ENCODE results near the gene PARD3B.

The PARD3B gene

GRCh38 chr2:204718607-204719006, 173.3 kb downstream of the PARD3B start:
- DNase-seq: no peak

- no peak for DNase-seq
These were observed 175.6 kb downstream of the PARD3B start for GRCh38 chr2:204720874-204721273.

DNA sequence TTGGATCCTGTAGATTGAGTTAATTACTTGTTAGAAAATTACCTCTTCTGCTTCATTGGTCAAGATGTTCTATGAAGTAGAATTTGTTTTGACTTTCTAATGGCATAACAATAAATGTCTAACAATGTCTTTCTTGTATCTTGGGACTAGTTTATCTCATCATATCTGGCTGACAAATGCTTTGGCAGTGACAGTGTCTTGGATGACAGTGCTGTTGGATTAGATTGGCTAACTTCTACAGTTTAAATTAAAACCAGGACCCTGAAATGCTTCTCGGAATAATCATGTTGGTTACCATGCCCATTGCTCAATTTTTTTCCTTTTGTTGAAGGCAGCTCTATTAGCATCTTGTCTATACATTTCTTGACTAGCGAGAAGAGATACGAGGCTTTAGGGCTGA, 176.9 kb downstream of the PARD3B start:
- DNase-seq: no peak

GRCh38 chr2:204722691-204723090, 177.4 kb downstream of the PARD3B start:
- DNase-seq: no peak

DNA sequence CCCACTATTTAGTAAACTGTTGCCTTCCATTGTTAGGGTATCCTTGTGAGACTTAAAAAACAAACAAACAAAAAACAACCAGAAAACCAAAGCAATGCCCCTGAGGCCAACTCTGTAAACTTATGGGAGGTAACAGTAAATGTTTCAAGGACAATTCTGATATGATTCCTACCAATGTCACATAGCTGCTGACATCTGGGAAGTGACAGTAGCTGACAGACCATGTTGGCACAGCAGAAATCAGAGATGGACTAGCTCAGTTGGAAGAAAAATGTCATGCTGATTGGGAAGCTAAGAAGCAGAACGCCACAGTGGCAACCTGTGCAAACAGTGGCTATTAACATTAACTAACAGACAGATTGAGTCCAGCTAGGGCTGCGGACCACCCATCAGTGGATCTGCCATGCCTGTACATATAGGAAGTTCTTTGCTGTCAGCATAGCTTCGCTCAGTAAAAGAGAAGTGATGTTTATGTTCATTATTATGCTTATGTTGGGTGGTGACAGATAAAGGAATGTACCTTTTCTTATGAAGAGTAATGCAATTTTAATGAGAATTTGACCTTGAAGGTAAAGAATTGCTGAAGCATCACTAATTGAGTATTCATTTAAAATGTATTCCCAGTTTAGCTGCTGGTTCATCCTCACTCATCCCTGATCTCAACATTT, 180.6 kb downstream of the PARD3B start:
- DNase-seq: no peak

GRCh38 chr2:204726831-204727230, 181.6 kb downstream of the PARD3B start:
- DNase-seq: no peak

GRCh38 chr2:204727368-204727767, 182.1 kb downstream of the PARD3B start:
- DNase-seq: no peak

GRCh38 chr2:204730603-204731002, 185.3 kb downstream of the PARD3B start:
- no peak for DNase-seq

GRCh38 chr2:204732019-204732418, 186.7 kb downstream of the PARD3B start:
- no peak for DNase-seq

- DNase-seq: no peak
These were observed 192.0 kb downstream of the PARD3B start for GRCh38 chr2:204737296-204737695.

DNA sequence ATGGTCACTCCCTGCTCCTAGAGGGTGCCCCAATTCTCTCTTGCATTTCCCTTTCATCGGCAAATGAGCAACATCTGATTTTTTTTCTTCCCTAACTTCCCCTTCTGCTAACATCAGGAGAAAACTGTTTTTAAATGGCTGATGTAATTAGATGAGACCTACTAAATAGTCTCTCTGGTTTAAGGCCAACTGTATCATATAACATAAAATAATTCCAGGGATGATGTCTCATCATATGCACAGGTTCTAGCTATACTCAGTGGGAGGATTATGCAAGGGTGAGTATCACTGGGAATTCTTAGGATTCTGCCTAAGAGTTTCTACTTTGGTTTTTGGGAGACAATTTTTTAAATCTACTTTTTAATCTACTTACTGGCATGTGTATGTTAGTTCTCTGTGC, 193.4 kb downstream of the PARD3B start:
- no peak for DNase-seq

DNA sequence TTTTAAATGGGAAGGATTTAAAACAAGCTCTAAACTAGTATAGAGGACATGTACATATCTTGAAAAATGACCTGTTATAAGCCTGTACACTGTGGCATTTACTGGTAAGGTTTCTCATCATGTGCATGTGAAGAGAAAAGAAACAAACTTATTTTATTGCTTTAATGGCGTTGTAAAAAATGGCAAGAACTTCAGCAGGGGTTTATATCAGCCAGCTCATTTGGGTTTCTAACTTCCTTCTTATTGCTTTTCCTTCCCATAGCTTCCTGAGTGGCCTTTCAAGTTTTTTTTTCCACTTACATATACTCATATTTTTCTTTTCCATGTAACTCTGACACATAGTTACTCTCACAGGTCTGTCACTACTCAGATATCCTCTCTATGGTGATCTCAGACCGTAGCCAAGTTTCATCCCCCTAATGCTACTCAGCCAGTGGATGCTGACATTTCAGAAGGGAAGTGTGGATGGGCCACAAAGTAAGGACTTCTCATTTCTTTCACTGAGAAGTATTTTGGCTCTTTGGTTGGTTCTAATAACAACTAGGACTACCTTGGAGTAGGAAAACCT, 198.2 kb downstream of the PARD3B start:
- no peak for DNase-seq

DNA sequence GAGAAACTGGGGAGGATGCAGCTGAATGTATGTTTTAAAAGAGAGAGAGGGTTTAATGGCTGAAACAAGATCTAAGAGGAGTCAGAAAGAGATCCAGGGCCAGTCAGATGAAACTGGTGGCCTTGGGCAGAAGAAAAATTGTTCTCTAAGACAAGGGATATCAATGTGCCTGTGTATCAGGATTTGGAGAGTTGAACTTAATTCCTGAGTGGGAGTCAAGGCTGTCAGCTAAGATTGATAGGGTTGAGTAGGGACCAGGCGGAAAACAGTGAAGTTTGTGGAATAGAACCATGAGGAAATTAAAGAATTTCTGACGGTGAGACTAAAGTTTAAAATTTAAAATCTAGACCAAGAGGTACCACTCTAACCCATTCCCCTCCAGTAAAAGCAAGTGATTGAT, 199.2 kb downstream of the PARD3B start:
- DNase-seq: no peak

GRCh38 chr2:204748286-204748685, 203.0 kb downstream of the PARD3B start:
- no peak for DNase-seq

DNA sequence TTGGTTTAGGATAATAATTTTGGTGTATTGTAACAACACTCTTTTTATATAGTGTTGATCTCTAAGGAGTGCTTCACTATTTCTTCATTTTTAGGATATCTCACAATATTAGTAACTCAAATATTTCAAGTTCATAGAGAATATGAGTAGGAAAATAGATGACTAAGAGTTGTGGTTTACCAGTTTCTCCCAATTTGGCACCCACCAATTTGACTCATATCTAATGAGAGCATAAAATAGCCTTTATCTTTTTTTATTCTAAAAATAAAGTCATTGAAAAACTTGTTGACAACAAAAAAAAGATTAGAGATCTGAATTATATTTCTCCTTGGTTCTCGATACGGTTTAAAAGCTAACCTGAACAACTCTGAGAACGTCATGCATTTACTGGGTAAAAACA, 204.0 kb downstream of the PARD3B start:
- DNase-seq: no peak

DNA sequence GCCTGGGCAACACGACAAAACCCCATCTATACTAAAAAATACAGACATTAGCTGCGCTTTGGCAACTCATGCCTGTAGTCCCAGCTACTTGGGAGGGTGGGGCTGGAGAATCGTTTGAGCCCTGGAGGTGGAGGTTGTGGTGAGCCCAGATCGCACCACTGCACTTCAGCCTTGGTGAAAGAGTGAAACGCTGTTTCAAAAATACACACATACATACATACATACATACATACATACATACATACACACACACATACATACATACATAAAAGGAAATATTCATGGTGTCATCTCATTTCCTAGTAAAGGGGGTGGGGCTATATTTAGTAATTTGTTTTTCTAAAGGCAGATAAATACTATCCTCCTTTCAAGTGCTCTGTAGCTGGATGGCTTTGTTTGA, 205.1 kb downstream of the PARD3B start:
- DNase-seq: no peak

- no peak for DNase-seq
These were observed 206.2 kb downstream of the PARD3B start for GRCh38 chr2:204751472-204751871.

DNA sequence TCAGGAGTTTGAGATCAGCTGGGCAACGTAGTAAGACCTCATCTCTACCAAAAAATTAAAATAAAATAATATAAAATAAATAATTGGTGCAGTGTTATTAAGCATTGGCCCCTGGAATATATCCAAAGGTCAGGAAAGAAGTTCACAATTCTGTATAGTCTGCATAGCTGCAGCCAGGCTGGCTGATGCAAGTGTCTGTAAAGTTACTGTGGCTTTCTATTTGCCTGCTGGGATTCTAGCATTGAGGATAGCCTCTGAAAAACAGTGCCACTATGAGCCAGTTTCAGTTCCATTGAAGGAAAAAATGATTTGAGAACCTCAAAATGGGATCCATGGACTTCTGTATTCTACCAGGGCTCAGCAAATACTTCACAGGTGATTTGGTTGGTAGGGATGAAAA, 208.6 kb downstream of the PARD3B start:
- DNase-seq: no peak

DNA sequence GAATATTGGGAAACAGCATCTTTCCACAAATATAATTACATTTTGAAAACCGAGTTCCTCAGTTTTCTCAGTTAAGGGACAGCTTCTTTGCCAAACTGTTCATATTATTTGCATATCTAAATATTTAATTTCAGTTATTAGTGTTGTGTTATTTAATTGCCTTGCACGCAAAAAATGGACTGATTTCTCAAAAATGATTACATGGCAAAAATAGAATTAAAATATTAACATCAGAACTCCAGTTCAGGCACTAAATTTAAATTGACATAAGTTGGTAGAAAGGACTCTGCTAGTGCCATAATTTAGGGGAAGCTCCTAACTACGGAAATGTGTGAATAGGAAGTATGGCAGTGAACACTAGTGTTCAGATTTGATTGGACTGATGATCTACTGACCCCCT, 209.6 kb downstream of the PARD3B start:
- DNase-seq: no peak

- DNase-seq: no peak
These were observed 218.9 kb downstream of the PARD3B start for GRCh38 chr2:204763974-204764703.

DNA sequence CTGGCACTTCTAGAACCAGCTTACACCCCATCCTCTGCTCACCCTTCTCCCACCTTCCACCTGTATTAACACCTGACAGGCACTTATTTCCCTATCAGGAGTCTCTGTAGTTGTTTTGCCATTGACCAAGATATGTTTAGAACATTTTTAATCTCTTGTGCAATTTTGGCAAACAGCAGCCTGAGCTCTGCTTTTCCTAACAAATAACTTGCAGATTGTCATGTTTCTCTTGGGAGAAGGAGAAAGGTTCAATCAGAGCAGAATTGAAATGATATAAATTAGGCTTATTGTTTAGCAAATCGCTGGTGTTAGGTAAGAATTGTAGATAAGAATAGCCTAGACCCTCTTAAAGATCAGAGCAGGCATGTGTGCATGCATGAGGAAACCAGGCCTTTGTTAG, 225.5 kb downstream of the PARD3B start:
- no peak for DNase-seq

DNA sequence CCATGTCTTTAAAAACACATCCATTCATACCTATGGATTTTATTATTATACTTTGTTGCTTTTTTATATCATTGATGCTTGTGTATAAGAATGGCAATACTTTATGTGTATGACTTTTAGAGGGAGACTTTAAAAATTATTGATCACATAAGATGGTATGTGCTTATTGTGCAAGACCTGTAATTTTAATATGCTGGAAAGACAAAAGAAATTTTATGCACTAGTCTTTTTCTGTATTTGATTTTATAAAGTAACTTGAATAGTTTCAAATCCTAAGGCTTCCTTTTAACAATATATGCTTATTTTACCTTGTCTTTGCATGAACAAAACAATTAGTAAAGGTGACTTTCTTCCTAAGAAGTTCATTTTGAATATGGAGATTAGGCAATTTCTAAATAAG, 226.4 kb downstream of the PARD3B start:
- DNase-seq: no peak

DNA sequence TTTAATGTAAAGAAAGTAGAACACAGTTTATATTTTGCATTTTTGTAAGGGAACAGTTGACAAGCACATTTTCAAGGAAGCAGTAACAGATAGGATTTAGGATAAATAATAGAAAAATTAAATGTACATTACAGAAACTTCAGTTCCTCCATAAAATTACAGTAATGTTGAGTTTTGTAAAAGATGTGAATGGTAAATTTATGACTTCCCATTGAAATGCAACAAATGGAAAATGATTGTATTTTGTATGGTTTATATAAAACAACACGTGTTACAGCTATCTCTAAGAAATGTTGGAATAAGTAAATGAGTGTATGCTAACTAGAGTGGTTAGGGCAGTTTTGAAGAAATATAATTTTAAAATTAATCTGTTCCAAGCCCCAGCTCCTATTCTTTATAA, 227.3 kb downstream of the PARD3B start:
- no peak for DNase-seq

DNA sequence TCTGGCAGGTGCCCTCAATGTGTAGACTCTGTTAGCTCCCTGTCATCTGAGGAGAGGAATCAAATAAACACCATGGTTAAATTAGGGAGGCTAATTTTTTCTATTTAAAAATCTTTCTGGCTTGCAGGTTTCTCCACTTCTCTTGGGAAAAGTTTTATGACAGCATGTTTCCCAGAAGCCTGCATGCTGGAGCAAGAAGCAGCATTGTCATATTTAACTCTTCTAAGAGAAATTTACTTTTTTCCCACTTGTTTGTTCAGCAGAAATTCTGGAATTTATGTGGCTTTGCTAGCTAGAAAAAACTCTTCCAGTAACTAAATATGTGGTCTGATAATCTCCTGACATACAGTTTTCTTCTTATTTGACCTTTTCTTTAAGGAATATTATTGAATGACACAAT, 230.5 kb downstream of the PARD3B start:
- no peak for DNase-seq

Data from NCI-H2107 (cell line).